PFSK-1 (cell line): ENCODE measurements around the gene EIPR1.

Experiments
- FOXP2 ChIP-seq: optimal IDR thresholded peaks from 2 replicates; pipeline ENCODE3; 2011; ENCODE audit warnings: borderline replicate concordance, control low read depth, inconsistent platforms; ENCODE audit not compliant: insufficient read depth; ENCODE audit errors: extremely low read length, extremely low read depth
- POLR2AphosphoS5 ChIP-seq: IDR thresholded peaks from 2 replicates; pipeline ENCODE4 v1.6.1; 2012; ENCODE audit warnings: low read depth, mild to moderate bottlenecking, control low read depth, low read length, moderate library complexity
- REST ChIP-seq, 2 experiments: IDR thresholded peaks; 2 replicates each; pipeline versions ENCODE4 v1.6.1 to v1.8.0; 2011 to 2012; ENCODE audit warnings: low read depth in 2 of 2, low read length in 2 of 2, control low read depth in 1 of 2, inconsistent platforms in 1 of 2, mild to moderate bottlenecking in 1 of 2, moderate library complexity in 1 of 2; ENCODE audit not compliant: insufficient read depth in 1 of 2
- SIN3A ChIP-seq: IDR thresholded peaks from 2 replicates; pipeline ENCODE4 v1.6.1; 2012; ENCODE audit warnings: mild to moderate bottlenecking, low read length, moderate library complexity, borderline replicate concordance; ENCODE audit not compliant: insufficient read depth
- TAF1 ChIP-seq: IDR thresholded peaks from 2 replicates; pipeline ENCODE4 v1.6.1; 2012; ENCODE audit warnings: low read length, control low read depth, borderline replicate concordance; ENCODE audit not compliant: insufficient read depth

Gene EIPR1

GRCh38 chr2:3265981-3266924 is 111.4 kb downstream of the EIPR1 start:
- TF ChIP-seq POLR2AphosphoS5 (no peak), TAF1 (no peak), FOXP2 (no peak), REST (IDR thresholded peaks at IDR 0.05; ENCODE audit: insufficient read depth in 1 of 2, low read depth in 2 of 2, low read length in 2 of 2) (no peak), SIN3A (no peak)

GRCh38 chr2:3265471-3265870 is 112.1 kb downstream of the EIPR1 start:
- no peak for TF ChIP-seq SIN3A
- TF ChIP-seq TAF1 = no peak
- TF ChIP-seq POLR2AphosphoS5 = no peak
- no peak for TF ChIP-seq REST (IDR thresholded peaks at IDR 0.05; ENCODE audit: insufficient read depth in 1 of 2, low read depth in 2 of 2, low read length in 2 of 2)
- no peak for TF ChIP-seq FOXP2

GRCh38 chr2:3264010-3264744 is 113.4 kb downstream of the EIPR1 start:
- TF ChIP-seq SIN3A (no peak), TAF1 (no peak), REST (IDR thresholded peaks at IDR 0.05; ENCODE audit: insufficient read depth in 1 of 2, low read depth in 2 of 2, low read length in 2 of 2) (no peak), POLR2AphosphoS5 (no peak), FOXP2 (no peak)

GRCh38 chr2:3263487-3263886 is 114.1 kb downstream of the EIPR1 start:
- TF ChIP-seq SIN3A (no peak), REST (IDR thresholded peaks at IDR 0.05; ENCODE audit: insufficient read depth in 1 of 2, low read depth in 2 of 2, low read length in 2 of 2) (no peak), FOXP2 (no peak), TAF1 (no peak), POLR2AphosphoS5 (no peak)
